ENCODE measurements around the gene KSR2.

- TF ChIP-seq POLR2AphosphoS5 (IDR thresholded peaks at IDR 0.05; ENCODE audit: low read depth, low read length), result no peak
- no peak for TF ChIP-seq POLR2A (IDR thresholded peaks at IDR 0.05; ENCODE audit: low read depth, low read length)
Observed at GRCh38 chr12:117789195-117789912, 179.4 kb downstream of the KSR2 start.

Measured in GM12891 (cell line).